ENCODE measurements around the gene DYNLT3. TPM values are rescaled to one million over a fixed set of nuclear protein-coding genes. Genes with fewer than 3 reads are reported as not detected.

The DYNLT3 gene
- total and polyA plus RNA-seq, 2 of the 13 experiments (the other 11 are each of a cell fraction or from before 2014, with no cell fraction given): 5.4 to 6.1 TPM

- no TSS peak for BruUV-seq (replicated peaks)
- intact Hi-C loops (cut with micrococcal nuclease; ENCODE audit: unreplicated experiment) (no loop called here), in situ Hi-C loops (cut with HindIII; ENCODE audit: extremely low pct_ligation_motif_present, low pct_unique_long_range_greater_than_20kb) (no loop called here)
- no peaks in the 10 kb centered on the region for H4K20me1 ChIP-seq (ENCODE audit: insufficient read depth, low read length)
- 0% methylated on average over 2 of the region's 2 CpGs for WGBS (ENCODE audit: low lambda C conversion rate)
- H3K27me3 ChIP-seq (ENCODE audit: control insufficient read depth in 1 of 2, insufficient read depth in 2 of 2, low read length in 2 of 2): no peaks in the 10 kb centered on the region
- H3K4me3 ChIP-seq (replicated peaks in 1 of 3; ENCODE audit: insufficient read depth in 1 of 3, low read depth in 2 of 3, low read length in 3 of 3): no peak overlapping the region
- DNase-seq (ENCODE audit: low spot score) (no peak), ATAC-seq (no peak), FAIRE-seq (no peak)
- no peaks in the 10 kb centered on the region for H3K36me3 ChIP-seq (replicated peaks in 1 of 2; ENCODE audit: control insufficient read depth in 1 of 2, insufficient read depth in 2 of 2, low read length in 2 of 2)
- no peak overlapping the region for H3K4me2 ChIP-seq (ENCODE audit: low read depth, low read length)
- H3K79me2 ChIP-seq (ENCODE audit: insufficient read depth, low read length): no peaks in the 10 kb centered on the region
- ChIA-PET CTCF (ENCODE audit: low intra/inter-chr PET ratio, low total read pairs) (no interaction called here), POLR2A (no interaction called here)
- no peak overlapping the region for H3K9ac ChIP-seq (ENCODE audit: insufficient read depth, low read depth, low read length)
- no peaks in the 10 kb centered on the region for H3K4me1 ChIP-seq (ENCODE audit: insufficient read depth, low read length)
- no peaks in the 10 kb centered on the region for H3K9me3 ChIP-seq (ENCODE audit: low read length)
- H3K27ac ChIP-seq (ENCODE audit: extremely low read length, insufficient read depth, low read length): no peak overlapping the region
- H2AFZ ChIP-seq (ENCODE audit: low read length): no peak overlapping the region
- TF ChIP-seq MEIS1 (CRISPR knock-in tag; IDR thresholded peaks at IDR 0.05; ENCODE audit: borderline replicate concordance) (no peak), TMF1 (CRISPR knock-in tag; IDR thresholded peaks at IDR 0.05; ENCODE audit: low read depth) (no peak), ZNF777 (CRISPR knock-in tag; IDR thresholded peaks at IDR 0.05) (no peak), ZNF296 (CRISPR knock-in tag; conservative IDR thresholded peaks at IDR 0.05) (no peak), RERE (CRISPR knock-in tag; IDR thresholded peaks at IDR 0.05; ENCODE audit: low read depth) (no peak), GMEB2 (CRISPR knock-in tag; IDR thresholded peaks at IDR 0.05; ENCODE audit: low read depth) (no peak), HNRNPUL1 (IDR thresholded peaks at IDR 0.05; ENCODE audit: low read depth, low read length) (no peak), ZNF83 (CRISPR knock-in tag; IDR thresholded peaks at IDR 0.05; ENCODE audit: borderline replicate concordance) (no peak), TAF1 (CRISPR knock-in tag; IDR thresholded peaks at IDR 0.05) (no peak), SAP130 (CRISPR knock-in tag; IDR thresholded peaks at IDR 0.05; ENCODE audit: low read depth) (no peak), KAT7 (CRISPR knock-in tag; IDR thresholded peaks at IDR 0.05; ENCODE audit: borderline replicate concordance) (no peak), NR2C2 (CRISPR knock-in tag; IDR thresholded peaks at IDR 0.05; ENCODE audit: borderline replicate concordance) (no peak), ZBTB4 (CRISPR knock-in tag; IDR thresholded peaks at IDR 0.05; ENCODE audit: borderline replicate concordance) (no peak), PBX2 (CRISPR knock-in tag; IDR thresholded peaks at IDR 0.05) (no peak), ZNF816 (CRISPR knock-in tag; IDR thresholded peaks at IDR 0.05; ENCODE audit: borderline replicate concordance) (no peak)
These were observed 7.4 kb upstream of the DYNLT3 start for GRCh38 chrX:37854748-37855147.

Measured in HepG2 (cell line).